AML-193 (cell line): ENCODE measurements around the gene CDK14.
"Not testable (repeated sequence)": the region's sequence is repeated elsewhere in the genome, so short reads cannot be mapped to it uniquely, and the experiment has no call there.

ENCODE experiments used
- DNase-seq, 2 experiments: peaks; one replicate each; lab custom pipeline; 2025; lab: John Stamatoyannopoulos, UW

The CDK14 gene

GRCh38 chr7:90900628-90901356 lies 304.7 kb downstream of the CDK14 start:
- DNase-seq, result no peak

GRCh38 chr7:90903841-90904240 lies 307.7 kb downstream of the CDK14 start:
- no peak for DNase-seq

- no peak for DNase-seq
Observed at GRCh38 chr7:90910136-90910535, 314.0 kb downstream of the CDK14 start.

DNA sequence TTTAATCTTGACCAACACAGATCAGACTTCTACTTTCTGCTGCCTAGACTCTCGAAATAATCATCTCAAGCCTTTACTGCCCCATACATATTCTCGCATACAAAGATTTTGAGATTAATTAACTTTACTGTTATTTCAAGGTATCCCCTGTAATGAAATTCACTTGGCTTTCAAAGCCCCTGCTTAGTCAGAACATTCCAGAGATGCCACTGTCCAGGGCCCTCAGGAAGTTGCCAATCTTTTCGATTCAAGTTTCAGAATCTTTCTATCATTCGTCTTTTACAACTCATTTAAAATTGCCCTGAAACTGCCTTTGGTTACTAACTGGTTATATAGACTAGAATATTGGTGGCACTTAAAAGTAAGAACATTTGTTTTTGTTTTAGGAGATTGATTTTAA lies 320.2 kb downstream of the CDK14 start:
- no peak for DNase-seq

GRCh38 chr7:90917539-90917938 lies 321.4 kb downstream of the CDK14 start:
- DNase-seq, result no peak

- no peak for DNase-seq
Observed at GRCh38 chr7:90918303-90918702, 322.2 kb downstream of the CDK14 start.

- DNase-seq, result no peak
Observed at GRCh38 chr7:90919816-90920215, 323.7 kb downstream of the CDK14 start.

- no peak for DNase-seq
Observed at GRCh38 chr7:90920336-90920735, 324.2 kb downstream of the CDK14 start.

GRCh38 chr7:90923541-90923997 lies 327.4 kb downstream of the CDK14 start:
- no peak for DNase-seq

- DNase-seq, result not testable (repeated sequence)
Observed at GRCh38 chr7:90928700-90929424, 332.7 kb downstream of the CDK14 start.

- DNase-seq, result no peak
Observed at GRCh38 chr7:90931986-90932916, 336.1 kb downstream of the CDK14 start.

DNA sequence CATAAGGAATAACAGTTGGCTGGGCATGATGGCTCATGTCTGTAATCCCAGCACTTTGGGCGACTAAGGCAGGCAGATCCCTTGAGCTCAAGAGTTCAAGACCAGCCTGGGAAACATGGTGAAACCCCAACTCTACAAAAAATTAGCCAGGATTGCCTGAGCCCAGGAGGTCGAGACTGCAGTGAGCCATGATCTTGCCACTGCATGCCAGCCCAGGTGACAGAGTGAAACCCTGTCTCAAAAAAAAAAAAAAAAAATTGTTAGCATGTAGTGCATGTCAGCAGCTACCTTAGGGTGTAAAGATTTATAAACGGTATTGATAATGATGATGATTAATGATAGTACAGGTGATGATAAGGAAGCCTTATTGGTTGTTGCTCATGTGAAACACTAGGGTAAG lies 336.9 kb downstream of the CDK14 start:
- no peak for DNase-seq

GRCh38 chr7:90933984-90934383 lies 337.9 kb downstream of the CDK14 start:
- DNase-seq, result no peak

GRCh38 chr7:90938371-90938770 lies 342.2 kb downstream of the CDK14 start:
- DNase-seq, result no peak

DNA sequence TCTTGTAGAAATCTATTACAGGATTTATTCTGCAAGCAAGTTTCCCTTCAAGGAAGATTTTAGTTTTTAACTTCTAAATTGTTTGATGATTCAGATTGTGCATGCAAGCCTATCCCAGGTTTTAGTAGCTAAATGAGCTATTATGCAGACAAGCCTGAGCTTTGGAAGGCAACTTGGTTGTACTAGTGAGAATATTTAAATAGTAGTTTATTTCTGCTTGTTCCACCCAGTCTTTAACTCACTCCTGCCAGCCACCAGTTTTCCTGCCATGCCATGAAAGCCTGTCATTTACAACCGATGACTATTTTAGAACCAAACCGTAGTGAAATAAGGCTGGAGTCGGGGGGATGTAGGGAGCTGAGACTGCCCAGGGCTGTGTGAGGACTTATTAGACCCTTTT lies 343.5 kb downstream of the CDK14 start:
- DNase-seq, result no peak

- no peak for DNase-seq
Observed at GRCh38 chr7:90944021-90944420, 347.9 kb downstream of the CDK14 start.

DNA sequence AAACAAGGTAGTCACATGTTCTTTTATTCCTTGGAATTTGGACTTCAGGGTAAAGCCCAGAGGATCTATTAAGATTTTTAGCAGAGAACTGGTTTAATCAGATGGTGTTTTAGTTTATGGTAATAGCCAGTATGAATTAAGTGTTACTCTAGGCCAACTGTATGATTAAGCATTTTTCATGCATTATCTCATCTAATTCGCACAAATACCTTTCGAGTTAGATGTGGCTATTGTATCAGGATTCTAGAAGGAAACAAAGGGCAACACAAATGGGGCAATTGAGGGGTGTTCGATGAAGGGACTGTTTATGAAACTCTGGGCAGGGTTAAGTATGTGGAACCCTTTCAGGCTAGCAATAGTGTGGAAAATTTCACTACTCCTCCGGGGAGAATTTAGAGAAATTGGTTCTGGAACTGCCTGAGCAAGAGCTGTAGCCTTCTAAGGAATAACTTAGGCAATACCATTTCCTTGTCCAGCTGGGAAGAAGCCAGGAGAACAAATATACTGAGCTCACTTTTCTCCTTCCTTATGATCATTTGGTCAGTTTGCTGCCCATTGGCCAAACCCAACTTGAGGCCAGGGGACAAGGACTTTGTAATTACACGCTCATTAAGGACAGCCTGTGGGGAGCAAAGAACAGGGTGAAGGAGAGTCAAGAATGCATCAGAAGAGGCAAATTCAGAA lies 349.1 kb downstream of the CDK14 start:
- DNase-seq, result no peak

DNA sequence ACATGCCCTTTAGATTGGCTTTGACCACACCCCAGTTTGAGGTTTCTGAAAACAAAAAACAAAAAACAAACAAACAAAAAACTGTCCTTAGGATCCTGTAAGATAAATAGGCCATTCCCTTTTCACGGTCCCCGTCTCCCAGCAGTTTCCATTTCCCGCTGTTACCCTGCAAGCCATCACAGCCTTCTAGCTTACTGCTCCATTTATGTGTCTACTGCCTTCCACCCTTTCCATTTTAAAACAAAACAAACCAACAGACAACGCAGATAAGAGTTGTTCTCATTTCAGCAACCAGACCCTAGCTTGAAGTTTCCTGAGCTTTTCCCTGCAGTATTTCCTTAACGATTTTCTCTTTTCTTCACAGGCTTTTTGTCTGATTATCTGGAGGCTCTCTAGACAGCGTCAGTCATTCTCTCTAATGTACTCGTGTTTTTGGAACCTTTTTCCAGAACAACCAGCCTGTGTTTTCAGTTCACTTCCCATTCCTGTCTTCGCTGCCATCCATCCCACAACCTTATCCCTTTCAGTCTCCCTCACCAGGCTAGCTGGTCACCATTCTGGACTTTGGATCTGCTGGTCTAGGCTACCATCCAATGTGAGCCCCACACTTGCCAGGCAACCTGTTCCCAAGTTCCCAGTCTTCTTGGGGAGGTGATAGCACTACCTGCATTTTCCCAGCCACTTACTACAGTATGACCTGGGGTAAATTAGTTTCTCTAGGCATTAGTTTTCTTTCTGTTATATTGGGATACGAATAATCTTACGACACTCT lies 350.8 kb downstream of the CDK14 start:
- DNase-seq, result no peak

DNA sequence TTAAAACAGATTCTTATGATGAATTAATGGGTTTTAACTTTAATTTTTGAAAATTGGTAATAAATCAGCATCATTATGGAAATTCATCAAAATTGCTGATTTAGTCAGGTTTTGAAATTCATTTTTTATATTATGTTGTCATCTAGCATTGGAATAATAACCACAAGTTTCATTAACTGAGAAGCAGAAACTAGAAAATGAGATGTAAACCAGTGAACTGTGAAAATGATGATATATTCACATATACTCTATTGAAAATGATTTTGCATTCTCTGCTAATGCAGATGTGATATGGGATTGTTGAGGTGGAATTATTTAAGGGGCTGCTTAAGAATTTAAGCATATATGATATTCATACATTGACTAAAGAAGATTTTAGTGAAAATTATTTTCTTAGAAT lies 352.0 kb downstream of the CDK14 start:
- DNase-seq, result no peak

DNA sequence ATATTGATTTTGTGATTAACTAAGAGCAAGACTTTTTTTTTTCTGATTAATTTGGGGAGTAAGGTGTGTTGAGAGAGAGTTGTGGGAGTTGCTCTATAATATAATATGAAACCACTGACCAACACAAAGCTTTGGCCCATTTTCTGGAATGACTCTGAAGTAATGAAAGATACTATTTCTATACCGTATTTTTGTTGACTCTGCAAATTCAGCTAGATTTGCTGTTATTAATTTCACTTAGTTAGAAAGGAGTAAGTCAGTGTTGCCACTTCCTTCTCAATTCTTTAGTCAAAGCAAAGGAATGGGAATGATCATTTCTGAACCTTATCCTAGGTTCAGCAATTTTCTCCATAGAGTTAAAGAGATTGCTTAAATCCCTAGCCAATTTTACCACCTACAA lies 355.1 kb downstream of the CDK14 start:
- DNase-seq, result no peak
